ENCODE measurements around the gene CERS2. TPM values are rescaled to one million over a fixed set of nuclear protein-coding genes. Genes with fewer than 3 reads are reported as not detected.
A peak's percentile ranks its signal among the peaks of the same experiment; 100 is the strongest.

Gene CERS2
- total and polyA plus RNA-seq, 2 of the 13 experiments (the other 11 are each of a cell fraction or from before 2014, with no cell fraction given) = 269 to 298 TPM

DNA sequence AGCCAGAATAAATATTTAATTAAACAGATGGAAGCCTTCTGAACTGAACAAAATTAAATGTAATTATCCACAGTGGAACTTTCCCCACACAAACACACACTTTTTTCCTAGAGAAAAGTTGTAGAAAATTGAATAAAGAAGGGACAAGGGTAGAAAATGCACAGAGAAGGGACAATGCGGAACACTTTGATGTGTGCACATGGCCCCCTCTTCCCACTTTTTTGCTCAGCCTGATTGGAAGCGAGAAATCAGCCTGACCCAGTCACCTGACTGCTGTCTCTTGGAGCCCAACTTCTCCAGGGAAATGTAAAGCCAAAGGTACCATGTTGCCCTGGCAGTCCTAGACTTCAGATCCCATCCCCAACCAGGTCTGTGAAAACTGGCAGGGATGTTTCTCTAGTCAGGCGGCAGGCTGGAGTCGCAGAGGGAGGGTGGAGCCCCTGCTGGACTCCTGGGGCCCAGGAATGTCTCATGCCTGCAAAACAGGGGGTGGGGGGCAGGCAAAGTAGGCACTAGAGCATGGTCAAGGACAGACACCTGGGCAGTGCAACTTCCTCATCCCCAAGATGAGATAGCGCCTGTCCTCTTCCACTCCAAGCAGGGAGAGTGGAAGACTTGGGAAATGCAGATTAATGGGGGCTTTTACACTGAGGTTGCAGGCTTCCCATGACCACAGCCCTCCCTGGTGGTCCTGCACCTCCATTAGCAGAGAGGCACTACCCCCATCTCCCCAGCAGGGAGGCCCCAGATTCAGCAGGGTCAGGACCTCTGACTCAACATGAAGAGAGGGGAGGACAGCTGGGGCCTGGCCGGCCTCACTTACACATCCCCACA, 2.8 kb downstream of the CERS2 start (continued):
- TF ChIP-seq, protein P1, sequence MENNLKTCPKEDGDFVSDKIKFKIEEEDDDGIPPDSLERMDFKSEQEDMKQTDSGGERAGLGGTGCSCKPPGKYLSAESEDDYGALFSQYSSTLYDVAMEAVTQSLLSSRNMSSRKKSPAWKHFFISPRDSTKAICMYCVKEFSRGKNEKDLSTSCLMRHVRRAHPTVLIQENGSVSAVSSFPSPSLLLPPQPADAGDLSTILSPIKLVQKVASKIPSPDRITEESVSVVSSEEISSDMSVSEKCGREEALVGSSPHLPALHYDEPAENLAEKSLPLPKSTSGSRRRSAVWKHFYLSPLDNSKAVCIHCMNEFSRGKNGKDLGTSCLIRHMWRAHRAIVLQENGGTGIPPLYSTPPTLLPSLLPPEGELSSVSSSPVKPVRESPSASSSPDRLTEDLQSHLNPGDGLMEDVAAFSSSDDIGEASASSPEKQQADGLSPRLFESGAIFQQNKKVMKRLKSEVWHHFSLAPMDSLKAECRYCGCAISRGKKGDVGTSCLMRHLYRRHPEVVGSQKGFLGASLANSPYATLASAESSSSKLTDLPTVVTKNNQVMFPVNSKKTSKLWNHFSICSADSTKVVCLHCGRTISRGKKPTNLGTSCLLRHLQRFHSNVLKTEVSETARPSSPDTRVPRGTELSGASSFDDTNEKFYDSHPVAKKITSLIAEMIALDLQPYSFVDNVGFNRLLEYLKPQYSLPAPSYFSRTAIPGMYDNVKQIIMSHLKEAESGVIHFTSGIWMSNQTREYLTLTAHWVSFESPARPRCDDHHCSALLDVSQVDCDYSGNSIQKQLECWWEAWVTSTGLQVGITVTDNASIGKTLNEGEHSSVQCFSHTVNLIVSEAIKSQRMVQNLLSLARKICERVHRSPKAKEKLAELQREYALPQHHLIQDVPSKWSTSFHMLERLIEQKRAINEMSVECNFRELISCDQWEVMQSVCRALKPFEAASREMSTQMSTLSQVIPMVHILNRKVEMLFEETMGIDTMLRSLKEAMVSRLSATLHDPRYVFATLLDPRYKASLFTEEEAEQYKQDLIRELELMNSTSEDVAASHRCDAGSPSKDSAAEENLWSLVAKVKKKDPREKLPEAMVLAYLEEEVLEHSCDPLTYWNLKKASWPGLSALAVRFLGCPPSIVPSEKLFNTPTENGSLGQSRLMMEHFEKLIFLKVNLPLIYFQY (CRISPR knock-in tag; IDR thresholded peaks at IDR 0.05; ENCODE audit: borderline replicate concordance) = no peak
- TF ChIP-seq, protein P2, sequence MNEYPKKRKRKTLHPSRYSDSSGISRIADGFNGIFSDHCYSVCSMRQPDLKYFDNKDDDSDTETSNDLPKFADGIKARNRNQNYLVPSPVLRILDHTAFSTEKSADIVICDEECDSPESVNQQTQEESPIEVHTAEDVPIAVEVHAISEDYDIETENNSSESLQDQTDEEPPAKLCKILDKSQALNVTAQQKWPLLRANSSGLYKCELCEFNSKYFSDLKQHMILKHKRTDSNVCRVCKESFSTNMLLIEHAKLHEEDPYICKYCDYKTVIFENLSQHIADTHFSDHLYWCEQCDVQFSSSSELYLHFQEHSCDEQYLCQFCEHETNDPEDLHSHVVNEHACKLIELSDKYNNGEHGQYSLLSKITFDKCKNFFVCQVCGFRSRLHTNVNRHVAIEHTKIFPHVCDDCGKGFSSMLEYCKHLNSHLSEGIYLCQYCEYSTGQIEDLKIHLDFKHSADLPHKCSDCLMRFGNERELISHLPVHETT (CRISPR knock-in tag; conservative IDR thresholded peaks at IDR 0.05) = no peak
- TF ChIP-seq MYNN (CRISPR knock-in tag; IDR thresholded peaks at IDR 0.05; ENCODE audit: low read depth) = no peak
- TF ChIP-seq, protein P3, sequence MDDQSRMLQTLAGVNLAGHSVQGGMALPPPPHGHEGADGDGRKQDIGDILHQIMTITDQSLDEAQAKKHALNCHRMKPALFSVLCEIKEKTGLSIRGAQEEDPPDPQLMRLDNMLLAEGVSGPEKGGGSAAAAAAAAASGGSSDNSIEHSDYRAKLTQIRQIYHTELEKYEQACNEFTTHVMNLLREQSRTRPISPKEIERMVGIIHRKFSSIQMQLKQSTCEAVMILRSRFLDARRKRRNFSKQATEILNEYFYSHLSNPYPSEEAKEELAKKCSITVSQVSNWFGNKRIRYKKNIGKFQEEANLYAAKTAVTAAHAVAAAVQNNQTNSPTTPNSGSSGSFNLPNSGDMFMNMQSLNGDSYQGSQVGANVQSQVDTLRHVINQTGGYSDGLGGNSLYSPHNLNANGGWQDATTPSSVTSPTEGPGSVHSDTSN (CRISPR knock-in tag; IDR thresholded peaks at IDR 0.05; ENCODE audit: borderline replicate concordance) = no peak
- no peak for TF ChIP-seq HNRNPH1 (optimal IDR thresholded peaks at IDR 0.05; ENCODE audit: low read depth, low read length)
- TF ChIP-seq, protein P4, sequence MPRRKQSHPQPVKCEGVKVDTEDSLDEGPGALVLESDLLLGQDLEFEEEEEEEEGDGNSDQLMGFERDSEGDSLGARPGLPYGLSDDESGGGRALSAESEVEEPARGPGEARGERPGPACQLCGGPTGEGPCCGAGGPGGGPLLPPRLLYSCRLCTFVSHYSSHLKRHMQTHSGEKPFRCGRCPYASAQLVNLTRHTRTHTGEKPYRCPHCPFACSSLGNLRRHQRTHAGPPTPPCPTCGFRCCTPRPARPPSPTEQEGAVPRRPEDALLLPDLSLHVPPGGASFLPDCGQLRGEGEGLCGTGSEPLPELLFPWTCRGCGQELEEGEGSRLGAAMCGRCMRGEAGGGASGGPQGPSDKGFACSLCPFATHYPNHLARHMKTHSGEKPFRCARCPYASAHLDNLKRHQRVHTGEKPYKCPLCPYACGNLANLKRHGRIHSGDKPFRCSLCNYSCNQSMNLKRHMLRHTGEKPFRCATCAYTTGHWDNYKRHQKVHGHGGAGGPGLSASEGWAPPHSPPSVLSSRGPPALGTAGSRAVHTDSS (CRISPR knock-in tag; conservative IDR thresholded peaks at IDR 0.05) = no peak
- TF ChIP-seq ZZZ3 (CRISPR knock-in tag; IDR thresholded peaks at IDR 0.05; ENCODE audit: borderline replicate concordance) = no peak
- no peak for TF ChIP-seq ATF1 (CRISPR knock-in tag; IDR thresholded peaks at IDR 0.05)
- TF ChIP-seq ZFAT (CRISPR knock-in tag; conservative IDR thresholded peaks at IDR 0.05) = no peak
- no peak for TF ChIP-seq PAF1 (CRISPR knock-in tag; IDR thresholded peaks at IDR 0.05)
- no peak for TF ChIP-seq CBX2 (IDR thresholded peaks at IDR 0.05; ENCODE audit: low read depth, low read length)
- TF ChIP-seq CBX2 (CRISPR knock-in tag; IDR thresholded peaks at IDR 0.05; ENCODE audit: low read depth) = no peak
- TF ChIP-seq ARNT2 (CRISPR knock-in tag; IDR thresholded peaks at IDR 0.05; ENCODE audit: low read depth) = 0 out of 2 replicates have a peak, but pooled peaks have one; percentile 8
- 0 out of 2 replicates have a peak, but pooled peaks have one; percentile 74 for TF ChIP-seq ZNF337 (CRISPR knock-in tag; IDR thresholded peaks at IDR 0.05; ENCODE audit: borderline replicate concordance, low read depth)
- no peak; the same call in 1 of the 2 replicates for TF ChIP-seq KDM3A (CRISPR knock-in tag; IDR thresholded peaks at IDR 0.05; ENCODE audit: low read depth)
- TF ChIP-seq MZF1 (CRISPR knock-in tag; IDR thresholded peaks at IDR 0.05; ENCODE audit: borderline replicate concordance) = no peak
- no peak for TF ChIP-seq TOE1 (CRISPR knock-in tag; IDR thresholded peaks at IDR 0.05)
- TF ChIP-seq ZFX (CRISPR knock-in tag; IDR thresholded peaks at IDR 0.05; ENCODE audit: low read depth) = peak; percentile 64
- TF ChIP-seq SRY (CRISPR knock-in tag; IDR thresholded peaks at IDR 0.05) = no peak
- no peak for TF ChIP-seq PCBP2 (optimal IDR thresholded peaks at IDR 0.05; ENCODE audit: low read depth, low read length, poor library complexity, severe bottlenecking)
- TF ChIP-seq ZNF3 (CRISPR knock-in tag; IDR thresholded peaks at IDR 0.05) = no peak
- TF ChIP-seq TOPORS (CRISPR knock-in tag; IDR thresholded peaks at IDR 0.05) = no peak
